Transverse colon (tissue), 4 donors: ENCODE measurements around the gene TRIM67. TPM values are rescaled to one million over a fixed set of nuclear protein-coding genes. Genes with fewer than 3 reads are reported as not detected.

Source experiments
- DNase-seq: peaks from one replicate; pipeline ENCODE4 v3.0.0-alpha.2; 2019
- H3K27ac ChIP-seq, 4 donors: fragments of 200-600 bp; sonication (generic); 2 replicates each; pipeline ENCODE4 v1.5.1; 2016 to 2018; ENCODE audit warnings: inconsistent platforms in 4 of 4
- H3K27me3 ChIP-seq: fragments of 200-600 bp; sonication (generic); 2 replicates; pipeline ENCODE4 v1.5.1; 2017; ENCODE audit warnings: inconsistent platforms
- H3K36me3 ChIP-seq, 4 donors: fragments of 200-600 bp; sonication (generic); 2 replicates each; pipeline ENCODE4 v1.5.1; 2017 to 2019; ENCODE audit warnings: inconsistent platforms in 4 of 4
- H3K4me1 ChIP-seq, 4 donors: fragments of 200-600 bp; sonication (generic); 2 replicates each; pipeline ENCODE4 v1.5.1; 2017 to 2020; ENCODE audit warnings: inconsistent platforms in 4 of 4
- H3K4me3 ChIP-seq, 4 donors: fragments of 200-600 bp; sonication (generic); 1 replicate in 1 of 4; 2 replicates in 3 of 4; pipeline versions ENCODE4 v1.5.1 to v1.6.1; 2017 to 2019; ENCODE audit warnings: inconsistent platforms in 4 of 4
- H3K9me3 ChIP-seq, 2 donors: fragments of 200-600 bp; sonication (generic); 2 replicates each; pipeline ENCODE4 v1.5.1; 2017 to 2019; ENCODE audit warnings: inconsistent platforms in 2 of 2
- CTCF ChIP-seq, 5 experiments: fragments of 200-600 bp in 3 of 5; fragments of 450-650 bp in 2 of 5; sonication (generic) in 3 of 5; IDR thresholded peaks; 1 replicate in 2 of 5; 2 replicates in 3 of 5; pipeline ENCODE4 v1.5.1; 2016 to 2017; ENCODE audit warnings: antibody characterized with exemption in 5 of 5, inconsistent platforms in 3 of 5, mild to moderate bottlenecking in 2 of 5, moderate library complexity in 1 of 5
- EP300 ChIP-seq: sonication (generic); formaldehyde crosslinking; IDR thresholded peaks from one replicate; pipeline ENCODE4 v1.6.1; 2017; ENCODE audit warnings: antibody characterized with exemption, low read depth
- POLR2A ChIP-seq: fragments of 450-650 bp; IDR thresholded peaks from one replicate; pipeline ENCODE4 v1.6.1; 2016; ENCODE audit warnings: antibody characterized with exemption, mild to moderate bottlenecking, moderate library complexity
- POLR2AphosphoS5 ChIP-seq, 3 donors: sonication (generic); formaldehyde crosslinking; IDR thresholded peaks; one replicate each; pipeline ENCODE4 v1.6.1; 2016; ENCODE audit warnings: antibody characterized with exemption in 3 of 3
- WGBS, 2 donors: methylation state at CpG; one replicate each; pipeline ENCODE4 v1.1.5; 2018; ENCODE audit warnings: low coverage in 1 of 2; 5-methylcytosine and 5-hydroxymethylcytosine counted together
- in situ Hi-C, 4 donors: fragments of 200-750 bp; cut with MboI; loops; one replicate each; pipeline versions ENCODE4 v1.15.0 to v1.15.1; 2017; ENCODE audit warnings: low sequenced_read_pairs in 3 of 4, low pct_ligation_motif_present in 1 of 4, low pct_unique_long_range_greater_than_20kb in 1 of 4
- intact Hi-C: fragments of 100-400 bp; cut with DNase I; formaldehyde crosslinking; loops from one replicate; pipeline ENCODE4 v1.15.1; 2023; ENCODE audit warnings: low total_unique reads
- total RNA-seq, 4 donors: library from RNA; depleted of rRNA; stranded (reverse); fragments of >200 nt; gene quantifications; one replicate each; pipeline ENCODE4 v1.1.0, GENCODE V29; 2016

The TRIM67 gene
- under 1 TPM in 2 of 4 donors, not detected in 2; under 0.01 to 0.16 TPM for total RNA-seq

- Histone ChIP-seq H3K4me3 (peak within 1 kb of the TSS in 2 of 4 donors; percentile 25 to 44), H3K4me1 (peaks cover 4 to 26% (median 19%) of the 10 kb centered on the region in 4 donors), H3K27ac (no peak within 1 kb of the TSS), H3K36me3 (no peaks in the 10 kb centered on the region), H3K27me3 (peaks cover 100% of the 10 kb centered on the region), H3K9me3 (no peaks in the 10 kb centered on the region)
- in situ Hi-C loops (no loop called here), intact Hi-C loops (no loop called here)
- WGBS, 2 donors = 3% methylated on average over 24 of the region's 42 CpGs; no CpG with 5 or more reads in 1 of the 2 donors
- DNase-seq = no peak
- TF ChIP-seq POLR2A (no peak), CTCF (IDR thresholded peaks at IDR 0.05) (no peak), POLR2AphosphoS5 (IDR thresholded peaks at IDR 0.05) (no peak), EP300 (no peak)
Measured at GRCh38 chr1:231161667-231162296, at the start of gene TRIM67. Gene TRIM67, plus strand, starts transcription at chr1:231162058. Its CDS starts 912 bp downstream, at chr1:231162970.

GRCh38 chr1:231116738-231117137 lies 45.1 kb upstream of the TRIM67 start:
- DNase-seq = no peak
- no peak for TF ChIP-seq CTCF (IDR thresholded peaks at IDR 0.05)
- WGBS, 2 donors = 8 to 43% methylated on average over 1 of the region's 1 CpG
- intact Hi-C loops = no loop called here
- no peak overlapping the region for H3K4me3 ChIP-seq
- no peaks in the 10 kb centered on the region for H3K36me3 ChIP-seq
- in situ Hi-C loops = no loop called here
- peaks cover 0 to 3% of the 10 kb centered on the region in 2 donors for H3K9me3 ChIP-seq
- H3K4me1 ChIP-seq = no peaks in the 10 kb centered on the region
- peaks cover 13% of the 10 kb centered on the region for H3K27me3 ChIP-seq
- no peak overlapping the region for H3K27ac ChIP-seq

DNA sequence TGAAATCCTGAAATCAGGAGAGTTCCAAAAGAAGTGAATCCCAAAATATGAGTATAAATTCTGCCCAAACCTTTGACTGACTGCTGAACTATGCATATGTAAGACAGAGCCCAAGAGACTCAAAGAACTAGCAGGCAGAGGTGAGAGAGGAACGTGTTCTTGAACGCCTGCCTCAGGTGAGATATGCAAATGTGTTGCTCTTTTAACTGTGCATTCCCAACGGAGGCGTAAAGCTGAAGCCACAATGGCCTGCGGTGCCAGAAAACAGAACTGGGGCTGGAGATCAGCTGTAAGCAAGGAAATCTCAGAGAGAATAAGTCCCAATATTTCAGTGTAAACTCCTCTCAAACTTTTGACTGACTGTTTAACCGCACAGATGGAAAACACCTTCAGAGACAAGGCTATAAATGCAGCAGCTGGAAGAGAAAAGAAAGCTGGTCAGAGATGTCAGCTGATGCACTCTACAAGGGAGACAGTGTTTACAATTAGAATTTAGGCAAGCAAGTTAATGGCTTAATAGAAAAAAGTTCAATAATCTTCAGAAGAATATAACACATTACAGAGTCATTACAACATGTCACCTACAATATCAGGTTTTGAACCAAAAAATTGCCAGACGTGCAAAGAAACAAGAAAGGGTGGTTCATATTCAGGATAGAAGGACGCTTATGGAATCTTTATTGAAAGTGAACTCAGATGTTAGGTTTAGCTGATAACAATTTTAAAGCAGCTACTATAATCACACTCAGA lies 43.0 kb upstream of the TRIM67 start:
- 65 to 73% methylated on average over 3 to 8 of the region's 8 CpGs for WGBS, 2 donors
- Histone ChIP-seq H3K27me3 (peaks cover 3% of the 10 kb centered on the region), H3K27ac (no peak overlapping the region), H3K9me3 (peaks cover 0 to 3% of the 10 kb centered on the region in 2 donors), H3K36me3 (no peaks in the 10 kb centered on the region), H3K4me1 (no peaks in the 10 kb centered on the region), H3K4me3 (no peak overlapping the region)
- in situ Hi-C loops = no loop called here
- TF ChIP-seq CTCF (IDR thresholded peaks at IDR 0.05) (no peak), POLR2A (no peak), EP300 (no peak), POLR2AphosphoS5 (IDR thresholded peaks at IDR 0.05) (no peak)
- intact Hi-C loops = no loop called here
- no peak for DNase-seq

- Histone ChIP-seq H3K4me3 (no peak overlapping the region), H3K27ac (no peak overlapping the region), H3K36me3 (no peaks in the 10 kb centered on the region), H3K4me1 (no peaks in the 10 kb centered on the region), H3K27me3 (no peaks in the 10 kb centered on the region), H3K9me3 (peaks cover 0 to 3% of the 10 kb centered on the region in 2 donors)
- DNase-seq = no peak
- intact Hi-C loops (no loop called here), in situ Hi-C loops (no loop called here)
- no peak for TF ChIP-seq EP300
- no peak for TF ChIP-seq CTCF (IDR thresholded peaks at IDR 0.05)
- no peak for TF ChIP-seq POLR2A
- no peak for TF ChIP-seq POLR2AphosphoS5 (IDR thresholded peaks at IDR 0.05)
- WGBS, 2 donors = 74 to 80% methylated on average over 1 of the region's 1 CpG
Measured at GRCh38 chr1:231121533-231121932, 40.3 kb upstream of the TRIM67 start.
